Calu3 (cell line): ENCODE results near the gene SYPL1. TPM values are rescaled to one million over a fixed set of nuclear protein-coding genes. Genes with fewer than 3 reads are reported as not detected.
A peak's percentile ranks its signal among the peaks of the same experiment; 100 is the strongest.

Experiments used
- BruUV-seq: library from RNA; stranded (reverse); fragments of 400-500 nt; replicated peaks from 2 replicates; lab custom pipeline; 2021; lab: Mats Ljungman, UMichigan
- CTCF ChIA-PET: fragments of 300-600 bp; sonication (Branson Sonifier 250); formaldehyde crosslinking; loops from one replicate; lab custom pipeline; 2022; ENCODE audit warnings: antibody characterized with exemption; lab: Charles Lee
- DNase-seq: peaks from one replicate; pipeline ENCODE4 v3.0.0; 2022
- H3K27ac Mint-ChIP-seq: one replicate; pipeline ENCODE4 v1.8.0; 2022; ENCODE audit warnings: mixed read lengths; ENCODE audit not compliant: unreplicated experiment
- H3K27me3 Mint-ChIP-seq: one replicate; pipeline ENCODE4 v1.8.0; 2022; ENCODE audit warnings: mixed read lengths; ENCODE audit not compliant: unreplicated experiment
- H3K36me3 Mint-ChIP-seq: one replicate; pipeline ENCODE4 v1.8.0; 2022; ENCODE audit warnings: mild to moderate bottlenecking, moderate library complexity, mixed read lengths; ENCODE audit not compliant: insufficient read depth, unreplicated experiment
- H3K4me1 Mint-ChIP-seq: one replicate; pipeline ENCODE4 v1.8.0; 2022; ENCODE audit warnings: mild to moderate bottlenecking, low read depth, mixed read lengths; ENCODE audit not compliant: unreplicated experiment
- H3K4me3 Mint-ChIP-seq: one replicate; pipeline ENCODE4 v1.8.0; 2022; ENCODE audit warnings: mild to moderate bottlenecking, low read depth, moderate library complexity, mixed read lengths; ENCODE audit not compliant: unreplicated experiment
- H3K9me3 Mint-ChIP-seq: one replicate; pipeline ENCODE4 v1.8.0; 2022; ENCODE audit warnings: low read depth, mixed read lengths; ENCODE audit not compliant: unreplicated experiment
- intact Hi-C: fragments of 100-400 bp; cut with micrococcal nuclease; formaldehyde crosslinking; loops from one replicate; pipeline ENCODE4 v1.10.0; 2022; ENCODE audit not compliant: unreplicated experiment
- total RNA-seq: library from RNA; stranded (reverse); gene quantifications from 2 replicates; pipeline ENCODE4 v1.2.3, GENCODE V29; 2022
- TF ChIP-seq, protein P1 (sequence below): fragments of 200-600 bp; IDR thresholded peaks from one replicate; pipeline ENCODE4 v1.8.0; 2022; ENCODE audit warnings: antibody characterized with exemption; ENCODE audit not compliant: unreplicated experiment

Gene SYPL1
- total RNA-seq, 1 experiment from 2014 or later: 88.3 TPM

DNA sequence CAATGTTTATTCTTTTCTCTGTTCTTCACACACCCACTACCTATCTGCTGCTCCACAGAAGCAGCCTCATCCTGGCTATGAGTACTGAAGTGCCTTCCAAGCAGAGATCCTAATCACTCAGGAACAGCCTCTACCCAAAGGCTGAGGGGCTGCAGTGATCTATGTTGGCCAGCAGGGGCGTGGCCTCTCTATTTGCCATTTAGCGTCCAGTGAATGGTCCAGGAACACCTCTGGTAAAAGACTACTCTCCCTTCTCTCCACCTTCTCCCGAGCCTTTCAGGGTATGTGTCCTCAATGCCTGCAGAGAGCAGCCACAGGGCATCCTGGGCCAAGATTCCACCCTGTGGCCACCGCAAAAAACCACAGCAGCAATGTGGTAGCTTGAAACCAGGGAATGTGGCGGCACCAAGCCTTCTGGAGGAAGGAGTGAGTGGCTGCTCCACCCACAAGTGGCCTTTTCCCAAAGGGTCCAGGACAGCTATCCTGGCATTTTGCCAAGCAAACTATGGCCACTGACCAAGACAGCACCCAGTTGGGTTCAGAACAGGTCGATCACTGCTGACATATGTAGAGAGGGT lies 70.9 kb downstream of the SYPL1 start:
- no TSS peak for BruUV-seq
- Mint-ChIP-seq H3K9me3 (no peaks in the 10 kb centered on the region), H3K4me3 (no peak overlapping the region), H3K27ac (no peak overlapping the region), H3K27me3 (peaks cover 36% of the 10 kb centered on the region), H3K36me3 (no peaks in the 10 kb centered on the region), H3K4me1 (peaks cover 9% of the 10 kb centered on the region)
- CTCF ChIA-PET: no interaction called here
- TF ChIP-seq, protein P1, sequence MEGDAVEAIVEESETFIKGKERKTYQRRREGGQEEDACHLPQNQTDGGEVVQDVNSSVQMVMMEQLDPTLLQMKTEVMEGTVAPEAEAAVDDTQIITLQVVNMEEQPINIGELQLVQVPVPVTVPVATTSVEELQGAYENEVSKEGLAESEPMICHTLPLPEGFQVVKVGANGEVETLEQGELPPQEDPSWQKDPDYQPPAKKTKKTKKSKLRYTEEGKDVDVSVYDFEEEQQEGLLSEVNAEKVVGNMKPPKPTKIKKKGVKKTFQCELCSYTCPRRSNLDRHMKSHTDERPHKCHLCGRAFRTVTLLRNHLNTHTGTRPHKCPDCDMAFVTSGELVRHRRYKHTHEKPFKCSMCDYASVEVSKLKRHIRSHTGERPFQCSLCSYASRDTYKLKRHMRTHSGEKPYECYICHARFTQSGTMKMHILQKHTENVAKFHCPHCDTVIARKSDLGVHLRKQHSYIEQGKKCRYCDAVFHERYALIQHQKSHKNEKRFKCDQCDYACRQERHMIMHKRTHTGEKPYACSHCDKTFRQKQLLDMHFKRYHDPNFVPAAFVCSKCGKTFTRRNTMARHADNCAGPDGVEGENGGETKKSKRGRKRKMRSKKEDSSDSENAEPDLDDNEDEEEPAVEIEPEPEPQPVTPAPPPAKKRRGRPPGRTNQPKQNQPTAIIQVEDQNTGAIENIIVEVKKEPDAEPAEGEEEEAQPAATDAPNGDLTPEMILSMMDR: peak; percentile 76
- intact Hi-C loops: loop anchor here (5.0 kb wide), 1 partner anchor 449 kb away; no protein-coding TSS in a partner anchor
- peak; percentile 61 for DNase-seq

Other genes with a start within 250 kb of the SYPL1 start
- 11.7 and 12.0 TPM in 2 replicates for gene ATXN7L1, start 235.7 kb downstream of the SYPL1 start, total RNA-seq
- 4.0 and 4.1 TPM in 2 replicates for gene CDHR3, start 149.0 kb downstream of the SYPL1 start, total RNA-seq
- 343 and 364 TPM in 2 replicates for gene NAMPT, start 172.7 kb upstream of the SYPL1 start, total RNA-seq